H9 (cell line): ENCODE measurements around the gene ZIC4. TPM values are rescaled to one million over a fixed set of nuclear protein-coding genes. Genes with fewer than 3 reads are reported as not detected.

Experiments
- DNase-seq: peaks from one replicate; pipeline ENCODE4 v3.0.0-alpha.2; 2017
- H2AFZ ChIP-seq: one replicate; pipeline ENCODE4 v1.6.1; 2013; ENCODE audit warnings: mild to moderate bottlenecking, low read length, control low read depth, moderate library complexity
- H2AK5ac ChIP-seq: 2 replicates; pipeline ENCODE4 v1.6.1; 2013; ENCODE audit warnings: low read length, control low read depth, mixed read lengths; ENCODE audit not compliant: insufficient read length
- H2BK120ac ChIP-seq: one replicate; pipeline ENCODE4 v1.6.1; 2013; ENCODE audit warnings: low read depth, mild to moderate bottlenecking, low read length, control low read depth, inconsistent platforms; ENCODE audit not compliant: poor library complexity, severe bottlenecking
- H2BK12ac ChIP-seq: 2 replicates; pipeline ENCODE4 v1.6.1; 2013; ENCODE audit warnings: low read length, control low read depth, mixed read lengths, low read depth; ENCODE audit not compliant: insufficient read length
- H2BK15ac ChIP-seq: 2 replicates; pipeline ENCODE4 v1.6.1; 2013; ENCODE audit warnings: low read depth, low read length, control low read depth
- H2BK20ac ChIP-seq: one replicate; pipeline ENCODE4 v1.6.1; 2013; ENCODE audit warnings: low read depth, mild to moderate bottlenecking, low read length, control low read depth, inconsistent platforms; ENCODE audit not compliant: poor library complexity, severe bottlenecking
- H2BK5ac ChIP-seq: 2 replicates; pipeline ENCODE4 v1.6.1; 2013; ENCODE audit warnings: low read length, control low read depth, mixed read lengths; ENCODE audit not compliant: insufficient read length
- H3K14ac ChIP-seq: 2 replicates; pipeline ENCODE4 v1.6.1; 2013; ENCODE audit warnings: low read length, control low read depth; ENCODE audit not compliant: insufficient read depth
- H3K18ac ChIP-seq: 2 replicates; pipeline ENCODE4 v1.6.1; 2013; ENCODE audit warnings: low read depth, mild to moderate bottlenecking, mixed read lengths, low read length, control low read depth; ENCODE audit not compliant: insufficient read length
- H3K23ac ChIP-seq: 2 replicates; pipeline ENCODE4 v1.6.1; 2013; ENCODE audit warnings: low read length, control low read depth, mixed read lengths, low read depth; ENCODE audit not compliant: insufficient read length
- H3K23me2 ChIP-seq: 2 replicates; pipeline ENCODE4 v1.6.1; 2013; ENCODE audit warnings: low read depth, mild to moderate bottlenecking, mixed read lengths, low read length, control low read depth; ENCODE audit not compliant: insufficient read length, poor library complexity, severe bottlenecking
- H3K27ac ChIP-seq: 2 replicates; pipeline ENCODE4 v1.5.1; 2013; ENCODE audit warnings: low read length, control low read depth, mixed read lengths, low read depth; ENCODE audit not compliant: insufficient read length
- H3K27me3 ChIP-seq: 2 replicates; pipeline ENCODE4 v1.6.1; 2013; ENCODE audit warnings: low read length, control low read depth, inconsistent platforms; ENCODE audit not compliant: insufficient read depth
- H3K4ac ChIP-seq: 2 replicates; pipeline ENCODE4 v1.6.1; 2013; ENCODE audit warnings: low read depth, mild to moderate bottlenecking, control low read depth, inconsistent platforms, low read length, moderate library complexity
- H3K4me1 ChIP-seq: 2 replicates; pipeline ENCODE4 v1.6.1; 2013; ENCODE audit warnings: low read length, control low read depth, inconsistent platforms; ENCODE audit not compliant: insufficient read depth
- H3K4me2 ChIP-seq: 2 replicates; pipeline ENCODE4 v1.6.1; 2013; ENCODE audit warnings: low read length, control low read depth, mixed read lengths; ENCODE audit not compliant: insufficient read length, insufficient read depth
- H3K56ac ChIP-seq: 2 replicates; pipeline ENCODE4 v1.6.1; 2013; ENCODE audit warnings: low read depth, mild to moderate bottlenecking, mixed read lengths, low read length, control low read depth; ENCODE audit not compliant: insufficient read length
- H3K79me1 ChIP-seq: 2 replicates; pipeline ENCODE4 v1.6.1; 2013; ENCODE audit warnings: low read depth, mild to moderate bottlenecking, moderate library complexity, low read length, control low read depth, inconsistent platforms; ENCODE audit not compliant: insufficient read depth, poor library complexity, severe bottlenecking
- H3K79me2 ChIP-seq: 2 replicates; pipeline ENCODE4 v1.6.1; 2013; ENCODE audit warnings: low read length, control low read depth, inconsistent platforms; ENCODE audit not compliant: insufficient read depth
- H3K9ac ChIP-seq: 2 replicates; pipeline ENCODE4 v1.6.1; 2013; ENCODE audit warnings: low read length, control low read depth, mixed read lengths; ENCODE audit not compliant: insufficient read length; ENCODE audit errors: extremely low read depth
- H3K9me3 ChIP-seq: one replicate; pipeline ENCODE4 v1.6.1; 2013; ENCODE audit warnings: low read depth, low read length, inconsistent platforms; ENCODE audit not compliant: control insufficient read depth
- H3T11ph ChIP-seq: one replicate; pipeline ENCODE4 v1.6.1; 2013; ENCODE audit warnings: mild to moderate bottlenecking, low read length, control low read depth, inconsistent platforms
- H4K20me1 ChIP-seq: one replicate; pipeline ENCODE4 v1.6.1; 2013; ENCODE audit not compliant: control insufficient read depth, insufficient read length, insufficient read depth
- H4K5ac ChIP-seq: 2 replicates; pipeline ENCODE4 v1.6.1; 2013; ENCODE audit warnings: low read depth, mild to moderate bottlenecking, mixed read lengths, low read length, control low read depth; ENCODE audit not compliant: insufficient read length
- H4K8ac ChIP-seq: replicated peaks from 2 replicates; pipeline ENCODE4 v1.6.1; 2013; ENCODE audit warnings: low read length, control low read depth, mixed read lengths, low read depth; ENCODE audit not compliant: insufficient read length
- H4K91ac ChIP-seq: 2 replicates; pipeline ENCODE4 v1.6.1; 2013; ENCODE audit warnings: low read depth, mild to moderate bottlenecking, moderate library complexity, mixed read lengths, low read length, control low read depth; ENCODE audit not compliant: insufficient read length
- H3K27ac Mint-ChIP-seq, 3 experiments: 2 replicates in 2 of 3; 3 replicates in 1 of 3; pipeline ENCODE4 v1.8.0; 2020 to 2021; ENCODE audit warnings: mixed read lengths in 3 of 3, mild to moderate bottlenecking in 1 of 3, moderate library complexity in 1 of 3
- H3K27me3 Mint-ChIP-seq: 2 replicates; pipeline ENCODE4 v1.8.0; 2021; ENCODE audit warnings: low read depth, mild to moderate bottlenecking, moderate library complexity, mixed read lengths
- H3K36me3 Mint-ChIP-seq, 3 experiments: 2 replicates in 2 of 3; 3 replicates in 1 of 3; pipeline ENCODE4 v1.8.0; 2020 to 2021; ENCODE audit warnings: low read depth in 3 of 3, mixed read lengths in 3 of 3; ENCODE audit not compliant: insufficient read depth in 1 of 3
- H3K4me1 Mint-ChIP-seq, 2 experiments: 2 replicates each; pipeline ENCODE4 v1.8.0; 2020; ENCODE audit warnings: mixed read lengths in 2 of 2
- H3K4me3 Mint-ChIP-seq, 2 experiments: 2 replicates in 1 of 2; 3 replicates in 1 of 2; pipeline ENCODE4 v1.8.0; 2020 to 2021; ENCODE audit warnings: mild to moderate bottlenecking in 2 of 2, mixed read lengths in 2 of 2, moderate library complexity in 1 of 2
- H3K9me3 Mint-ChIP-seq, 2 experiments: 2 replicates in 1 of 2; 3 replicates in 1 of 2; pipeline ENCODE4 v1.8.0; 2020; ENCODE audit warnings: mild to moderate bottlenecking in 2 of 2, mixed read lengths in 2 of 2, moderate library complexity in 1 of 2
- WGBS: extraction: QIAGEN DNeasy Blood & Tissue Kit; methylation state at CpG from one replicate; pipeline ENCODE4 v1.1.7; 2013; ENCODE audit warnings: missing lambda C conversion rate, low lambda C conversion rate, mixed read lengths; ENCODE audit not compliant: insufficient read length; ENCODE audit errors: extremely low coverage; 5-methylcytosine and 5-hydroxymethylcytosine counted together
- total RNA-seq: library from RNA; stranded (reverse); gene quantifications from 2 replicates; pipeline ENCODE4 v1.2.1, GENCODE V29; 2021
- TF ChIP-seq, protein P1 (sequence below): fragments of 200-600 bp; sonication (generic); conservative IDR thresholded peaks from 3 replicates; pipeline ENCODE4 v1.8.0; 2021; ENCODE audit warnings: antibody characterized with exemption, mild to moderate bottlenecking

The ZIC4 gene
- total RNA-seq, 1 experiment from 2014 or later, result not detected

DNA sequence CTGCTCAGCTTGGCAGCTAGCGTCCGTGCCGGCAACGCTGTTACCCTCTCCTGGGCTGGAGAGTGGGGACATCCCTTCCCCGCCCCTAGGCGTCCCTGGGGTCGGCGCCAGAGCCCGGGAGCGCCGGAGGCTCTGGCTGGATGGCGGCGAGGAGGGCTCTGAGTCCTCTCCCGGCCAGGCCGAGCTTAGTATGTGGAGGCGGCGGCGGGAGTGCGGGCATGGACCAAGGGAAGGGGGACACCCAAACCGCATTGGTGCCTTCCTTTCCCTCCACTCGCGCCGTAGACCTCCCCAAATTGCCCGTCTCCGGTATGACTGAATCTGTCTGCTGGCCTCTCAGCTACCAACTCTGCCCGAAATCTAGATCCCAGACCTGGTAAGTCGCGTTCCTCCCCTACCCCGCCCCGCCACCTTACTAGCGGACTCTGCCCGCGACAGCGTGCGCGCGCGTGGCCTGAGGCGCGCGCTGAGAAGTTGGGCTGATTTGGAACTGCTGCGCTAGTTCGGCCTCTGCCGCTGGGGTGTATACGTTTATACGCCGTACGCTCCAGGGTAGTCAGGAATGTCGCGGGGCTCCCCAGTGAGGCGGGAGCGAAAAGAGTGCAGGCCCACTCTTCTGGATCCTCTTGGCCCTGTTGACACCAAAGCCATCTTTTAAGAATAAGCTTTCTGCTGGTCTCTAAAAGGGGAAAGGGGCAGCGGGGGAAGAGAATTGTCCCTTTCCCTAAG lies 15.0 kb upstream of the ZIC4 start:
- Histone ChIP-seq H2BK120ac (no peak overlapping the region), H4K20me1 (no peaks in the 10 kb centered on the region), H3K56ac (no peak overlapping the region), H3K9ac (no peak overlapping the region), H3K79me1 (no peaks in the 10 kb centered on the region), H2BK5ac (no peak overlapping the region), H4K8ac (no peak overlapping the region), H3K18ac (no peak overlapping the region), H3K9me3 (no peaks in the 10 kb centered on the region), H3K4me1 (peaks cover 5% of the 10 kb centered on the region; the same call in 1 of the 2 replicates), H4K91ac (no peak overlapping the region), H2BK15ac (no peak overlapping the region), H3K79me2 (no peaks in the 10 kb centered on the region), H2BK20ac (no peak overlapping the region), H4K5ac (no peak overlapping the region), H3K23me2 (peaks cover 22% of the 10 kb centered on the region), H3K14ac (no peak overlapping the region; the same call in 1 of the 2 replicates), H3K27ac (no peak overlapping the region), H3K23ac (no peak overlapping the region), H2BK12ac (no peak overlapping the region), H2AK5ac (no peak overlapping the region), H2AFZ (no peak overlapping the region), H3K4ac (no peak overlapping the region), H3K4me2 (peak overlapping the region; percentile 87), H3T11ph (no peak overlapping the region), H3K27me3 (peaks cover 77% of the 10 kb centered on the region)
- Mint-ChIP-seq H3K36me3 (no peaks in the 10 kb centered on the region; a peak in 1 of 7 replicates), H3K27me3 (peaks cover 100% of the 10 kb centered on the region), H3K4me1 (peaks cover 36 to 55% of the 10 kb centered on the region in 2 experiments), H3K4me3 (peak overlapping the region; percentile 46 to 84), H3K9me3 (no peaks in the 10 kb centered on the region; a peak in 2 of 5 replicates), H3K27ac (no peak overlapping the region)
- no CpG with 5 or more reads among the region's 53 CpGs for WGBS
- TF ChIP-seq, protein P1, sequence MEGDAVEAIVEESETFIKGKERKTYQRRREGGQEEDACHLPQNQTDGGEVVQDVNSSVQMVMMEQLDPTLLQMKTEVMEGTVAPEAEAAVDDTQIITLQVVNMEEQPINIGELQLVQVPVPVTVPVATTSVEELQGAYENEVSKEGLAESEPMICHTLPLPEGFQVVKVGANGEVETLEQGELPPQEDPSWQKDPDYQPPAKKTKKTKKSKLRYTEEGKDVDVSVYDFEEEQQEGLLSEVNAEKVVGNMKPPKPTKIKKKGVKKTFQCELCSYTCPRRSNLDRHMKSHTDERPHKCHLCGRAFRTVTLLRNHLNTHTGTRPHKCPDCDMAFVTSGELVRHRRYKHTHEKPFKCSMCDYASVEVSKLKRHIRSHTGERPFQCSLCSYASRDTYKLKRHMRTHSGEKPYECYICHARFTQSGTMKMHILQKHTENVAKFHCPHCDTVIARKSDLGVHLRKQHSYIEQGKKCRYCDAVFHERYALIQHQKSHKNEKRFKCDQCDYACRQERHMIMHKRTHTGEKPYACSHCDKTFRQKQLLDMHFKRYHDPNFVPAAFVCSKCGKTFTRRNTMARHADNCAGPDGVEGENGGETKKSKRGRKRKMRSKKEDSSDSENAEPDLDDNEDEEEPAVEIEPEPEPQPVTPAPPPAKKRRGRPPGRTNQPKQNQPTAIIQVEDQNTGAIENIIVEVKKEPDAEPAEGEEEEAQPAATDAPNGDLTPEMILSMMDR, result peak; percentile 20; the same call in 1 of the 3 replicates
- peak; percentile 69 for DNase-seq
